ENCODE measurements around the gene SETD4. TPM values are rescaled to one million over a fixed set of nuclear protein-coding genes. Genes with fewer than 3 reads are reported as not detected.

SETD4 gene
- polyA plus RNA-seq, 1 experiment, result 12.2 TPM

- DNase-seq (ENCODE audit: low read depth, low spot score), result no peak
- Histone ChIP-seq H3K9me3 (ENCODE audit: control insufficient read depth, insufficient read depth, low read length) (peaks cover 6% of the 10 kb centered on the region), H3K27ac (ENCODE audit: low read depth, low read length) (no peak overlapping the region), H3K27me3 (ENCODE audit: control insufficient read depth, insufficient read depth, low read length) (no peaks in the 10 kb centered on the region), H3K4me3 (ENCODE audit: low read depth, low read length) (no peak overlapping the region)
- ChIA-PET CTCF (interaction anchor here (0.7 to 0.8 kb wide), 2 partner anchors 44 to 864 kb away, joined by 3 to 4 read pairs; no protein-coding TSS in a partner anchor), POLR2A (interaction anchor here (0.6 to 2.4 kb wide), 5 partner anchors 9 to 239 kb away, joined by 3 to 27 read pairs (median 3); partner anchors contain the start of gene SETD4)
- no peak for TF ChIP-seq CTCF (IDR thresholded peaks at IDR 0.05; ENCODE audit: low read depth, low read length)
Observed at GRCh38 chr21:36068748-36069398, 8.5 kb upstream of the SETD4 start.

GRCh38 chr21:36065497-36066036, 5.2 kb upstream of the SETD4 start:
- peaks cover 6% of the 10 kb centered on the region for H3K9me3 ChIP-seq (ENCODE audit: control insufficient read depth, insufficient read depth, low read length)
- DNase-seq (ENCODE audit: low read depth, low spot score), result no peak
- POLR2A ChIA-PET, result no interaction called here
- TF ChIP-seq CTCF (IDR thresholded peaks at IDR 0.05; ENCODE audit: low read depth, low read length), result no peak
- CTCF ChIA-PET, result interaction anchor here (0.7 kb wide), 1 partner anchor 86 kb away, joined by 3 read pairs; no protein-coding TSS in a partner anchor
- H3K27me3 ChIP-seq (ENCODE audit: control insufficient read depth, insufficient read depth, low read length), result no peaks in the 10 kb centered on the region
- no peak overlapping the region for H3K27ac ChIP-seq (ENCODE audit: low read depth, low read length)
- H3K4me3 ChIP-seq (ENCODE audit: low read depth, low read length), result no peak overlapping the region

GRCh38 chr21:36064085-36064460, 3.7 kb upstream of the SETD4 start:
- H3K27ac ChIP-seq (ENCODE audit: low read depth, low read length), result no peak overlapping the region
- H3K9me3 ChIP-seq (ENCODE audit: control insufficient read depth, insufficient read depth, low read length), result peaks cover 5% of the 10 kb centered on the region
- no peak for TF ChIP-seq CTCF (IDR thresholded peaks at IDR 0.05; ENCODE audit: low read depth, low read length)
- no peaks in the 10 kb centered on the region for H3K27me3 ChIP-seq (ENCODE audit: control insufficient read depth, insufficient read depth, low read length)
- no peak overlapping the region for H3K4me3 ChIP-seq (ENCODE audit: low read depth, low read length)
- no peak for DNase-seq (ENCODE audit: low read depth, low spot score)
- CTCF ChIA-PET, result interaction anchor here (0.6 kb wide), 1 partner anchor 35 kb away, joined by 3 read pairs; no protein-coding TSS in a partner anchor
- POLR2A ChIA-PET, result no interaction called here

- no peak for DNase-seq (ENCODE audit: low read depth, low spot score)
- ChIA-PET POLR2A (no interaction called here), CTCF (interaction anchor here (0.6 kb wide), 1 partner anchor 35 kb away, joined by 3 read pairs; no protein-coding TSS in a partner anchor)
- TF ChIP-seq CTCF (IDR thresholded peaks at IDR 0.05; ENCODE audit: low read depth, low read length), result no peak
- Histone ChIP-seq H3K27me3 (ENCODE audit: control insufficient read depth, insufficient read depth, low read length) (no peaks in the 10 kb centered on the region), H3K9me3 (ENCODE audit: control insufficient read depth, insufficient read depth, low read length) (peaks cover under 1% of the 10 kb centered on the region), H3K27ac (ENCODE audit: low read depth, low read length) (no peak overlapping the region), H3K4me3 (ENCODE audit: low read depth, low read length) (no peak overlapping the region)
Observed at GRCh38 chr21:36063375-36064084, 3.2 kb upstream of the SETD4 start.

GRCh38 chr21:36061445-36061844, 1.1 kb upstream of the SETD4 start:
- Histone ChIP-seq H3K4me3 (ENCODE audit: low read depth, low read length) (no peak overlapping the region), H3K27ac (ENCODE audit: low read depth, low read length) (no peak overlapping the region), H3K27me3 (ENCODE audit: control insufficient read depth, insufficient read depth, low read length) (no peaks in the 10 kb centered on the region), H3K9me3 (ENCODE audit: control insufficient read depth, insufficient read depth, low read length) (no peaks in the 10 kb centered on the region; the same call in 1 of the 2 replicates)
- no peak for DNase-seq (ENCODE audit: low read depth, low spot score)
- ChIA-PET POLR2A (interaction anchor here (0.6 kb wide), 1 partner anchor 27 kb away, joined by 7 read pairs; no protein-coding TSS in a partner anchor), CTCF (no interaction called here)
- no peak for TF ChIP-seq CTCF (IDR thresholded peaks at IDR 0.05; ENCODE audit: low read depth, low read length)
